NT2/D1 (cell line): ENCODE measurements around the gene EPS8L3.

Experiments
- SUZ12 ChIP-seq: IDR thresholded peaks from 2 replicates; pipeline ENCODE4 v1.6.1; 2011; ENCODE audit not compliant: insufficient read length, insufficient read depth; ENCODE audit errors: extremely low read depth
- YY1 ChIP-seq: IDR thresholded peaks from 2 replicates; pipeline ENCODE4 v1.6.1; 2011; ENCODE audit not compliant: insufficient read length, insufficient read depth

- TF ChIP-seq SUZ12 (no peak), YY1 (no peak)
These were observed 36.9 kb downstream of the EPS8L3 start for GRCh38 chr1:109726728-109727373.
